ENCODE measurements around the gene GRIN1.

DNA sequence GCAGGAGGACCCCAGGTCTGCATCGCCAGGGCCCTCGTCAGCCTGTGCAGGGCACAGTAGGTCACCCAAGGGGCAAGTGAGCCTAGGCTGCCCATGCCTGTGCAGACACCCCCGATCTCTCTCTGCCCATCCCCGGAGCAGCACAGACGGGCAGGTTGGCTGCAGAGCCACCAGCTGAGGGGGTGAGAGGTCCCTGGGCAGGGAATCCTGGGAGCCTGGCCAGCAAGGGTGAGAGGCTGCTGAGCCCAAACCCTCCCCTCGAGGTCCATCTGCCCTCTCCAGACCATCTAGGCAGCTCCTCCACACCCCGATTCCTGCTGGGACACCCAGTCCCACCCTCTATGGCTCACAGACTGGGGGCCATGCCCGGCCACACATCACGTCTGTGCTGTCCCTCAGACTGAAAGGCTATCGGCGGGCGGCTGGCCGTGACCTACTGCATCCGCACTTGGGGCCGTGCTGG lies 21.7 kb upstream of the GRIN1 start:
- TF ChIP-seq, protein P1, sequence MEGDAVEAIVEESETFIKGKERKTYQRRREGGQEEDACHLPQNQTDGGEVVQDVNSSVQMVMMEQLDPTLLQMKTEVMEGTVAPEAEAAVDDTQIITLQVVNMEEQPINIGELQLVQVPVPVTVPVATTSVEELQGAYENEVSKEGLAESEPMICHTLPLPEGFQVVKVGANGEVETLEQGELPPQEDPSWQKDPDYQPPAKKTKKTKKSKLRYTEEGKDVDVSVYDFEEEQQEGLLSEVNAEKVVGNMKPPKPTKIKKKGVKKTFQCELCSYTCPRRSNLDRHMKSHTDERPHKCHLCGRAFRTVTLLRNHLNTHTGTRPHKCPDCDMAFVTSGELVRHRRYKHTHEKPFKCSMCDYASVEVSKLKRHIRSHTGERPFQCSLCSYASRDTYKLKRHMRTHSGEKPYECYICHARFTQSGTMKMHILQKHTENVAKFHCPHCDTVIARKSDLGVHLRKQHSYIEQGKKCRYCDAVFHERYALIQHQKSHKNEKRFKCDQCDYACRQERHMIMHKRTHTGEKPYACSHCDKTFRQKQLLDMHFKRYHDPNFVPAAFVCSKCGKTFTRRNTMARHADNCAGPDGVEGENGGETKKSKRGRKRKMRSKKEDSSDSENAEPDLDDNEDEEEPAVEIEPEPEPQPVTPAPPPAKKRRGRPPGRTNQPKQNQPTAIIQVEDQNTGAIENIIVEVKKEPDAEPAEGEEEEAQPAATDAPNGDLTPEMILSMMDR (IDR thresholded peaks at IDR 0.05; ENCODE audit: low read depth, low read length): no peak
- TF ChIP-seq POLR2A (IDR thresholded peaks at IDR 0.05; ENCODE audit: extremely low read depth, insufficient read length): no peak

Data from NB4 (cell line).